Neuronal stem cell (in vitro differentiated cells): ENCODE results near the gene SVOPL.

ENCODE experiments used
- DNase-seq: peaks from one replicate; pipeline ENCODE4 v3.0.0-alpha.2; 2013; ENCODE audit warnings: low spot score
- H2AFZ ChIP-seq: one replicate; pipeline ENCODE4 v1.6.1; 2013; ENCODE audit warnings: mild to moderate bottlenecking, low read length, inconsistent platforms
- H2AK5ac ChIP-seq: 2 replicates; pipeline ENCODE4 v1.6.1; 2013; ENCODE audit warnings: low read depth, mild to moderate bottlenecking, inconsistent platforms, low read length, moderate library complexity, mixed read lengths
- H2BK120ac ChIP-seq: 2 replicates; pipeline ENCODE4 v1.6.1; 2013; ENCODE audit warnings: low read depth, mild to moderate bottlenecking, inconsistent platforms, low read length, moderate library complexity, mixed read lengths
- H2BK12ac ChIP-seq: one replicate; pipeline ENCODE4 v1.6.1; 2013; ENCODE audit warnings: low read length, inconsistent platforms
- H2BK15ac ChIP-seq: 2 replicates; pipeline ENCODE4 v1.6.1; 2013; ENCODE audit warnings: mild to moderate bottlenecking, low read length, inconsistent platforms, mixed read lengths
- H2BK5ac ChIP-seq: one replicate; pipeline ENCODE4 v1.6.1; 2013; ENCODE audit warnings: inconsistent platforms, mild to moderate bottlenecking, low read length, moderate library complexity
- H3K14ac ChIP-seq: one replicate; pipeline ENCODE4 v1.6.1; 2013; ENCODE audit warnings: low read length, inconsistent platforms
- H3K18ac ChIP-seq: 2 replicates; pipeline ENCODE4 v1.6.1; 2013; ENCODE audit warnings: low read length, inconsistent platforms
- H3K23ac ChIP-seq: 2 replicates; pipeline ENCODE4 v1.6.1; 2013; ENCODE audit warnings: low read depth, mild to moderate bottlenecking, mixed read lengths, low read length, inconsistent platforms; ENCODE audit not compliant: poor library complexity
- H3K27ac ChIP-seq: replicated peaks from 3 replicates; pipeline ENCODE4 v1.5.1; 2013; ENCODE audit warnings: low read length, inconsistent platforms
- H3K27me3 ChIP-seq, 3 experiments: 2 replicates each; pipeline ENCODE4 v1.6.1; 2013; ENCODE audit warnings: low read length in 3 of 3, mild to moderate bottlenecking in 2 of 3, inconsistent platforms in 1 of 3, low read depth in 1 of 3, mixed read lengths in 1 of 3, moderate library complexity in 1 of 3; ENCODE audit not compliant: control insufficient read depth in 3 of 3, insufficient read depth in 3 of 3
- H3K36me3 ChIP-seq, 2 donors: replicated peaks in 1 of 2; 2 replicates each; pipeline ENCODE4 v1.6.1; 2013; ENCODE audit warnings: low read length in 2 of 2; ENCODE audit not compliant: control insufficient read depth in 2 of 2, insufficient read depth in 2 of 2
- H3K4ac ChIP-seq: 2 replicates; pipeline ENCODE4 v1.6.1; 2013; ENCODE audit warnings: inconsistent platforms, mild to moderate bottlenecking, low read length, moderate library complexity
- H3K4me1 ChIP-seq, 2 donors: 1 replicate in 1 of 2; 2 replicates in 1 of 2; pipeline ENCODE4 v1.6.1; 2013; ENCODE audit warnings: low read length in 2 of 2, low read depth in 1 of 2; ENCODE audit not compliant: control insufficient read depth in 2 of 2, insufficient read depth in 1 of 2
- H3K4me2 ChIP-seq: one replicate; pipeline ENCODE4 v1.6.1; 2013; ENCODE audit warnings: mild to moderate bottlenecking, low read length, inconsistent platforms; ENCODE audit not compliant: insufficient read depth, poor library complexity, severe bottlenecking
- H3K4me3 ChIP-seq, 2 donors: 2 replicates each; pipeline ENCODE4 v1.5.1; 2013; ENCODE audit warnings: low read length in 2 of 2, mild to moderate bottlenecking in 2 of 2, inconsistent platforms in 1 of 2, moderate library complexity in 1 of 2
- H3K79me1 ChIP-seq: one replicate; pipeline ENCODE4 v1.6.1; 2013; ENCODE audit warnings: low read depth, mild to moderate bottlenecking, inconsistent platforms, low read length, moderate library complexity
- H3K9ac ChIP-seq: one replicate; pipeline ENCODE4 v1.6.1; 2013; ENCODE audit warnings: mild to moderate bottlenecking, low read depth, low read length, inconsistent platforms; ENCODE audit not compliant: poor library complexity
- H3K9me3 ChIP-seq, 2 donors: replicated peaks in 1 of 2; 2 replicates each; pipeline versions ENCODE3 to v1.6.1; 2013; ENCODE audit warnings: low read length in 2 of 2, mild to moderate bottlenecking in 2 of 2, inconsistent platforms in 1 of 2, low read depth in 1 of 2, mixed read lengths in 1 of 2, moderate library complexity in 1 of 2; ENCODE audit not compliant: control insufficient read depth in 2 of 2, insufficient read depth in 1 of 2
- H4K8ac ChIP-seq: one replicate; pipeline ENCODE4 v1.6.1; 2013; ENCODE audit warnings: low read depth, mild to moderate bottlenecking, inconsistent platforms, low read length, moderate library complexity
- H4K91ac ChIP-seq: one replicate; pipeline ENCODE4 v1.6.1; 2013; ENCODE audit warnings: low read length, low read depth, mild to moderate bottlenecking, inconsistent platforms; ENCODE audit not compliant: poor library complexity
- WGBS, 2 donors: extraction: QIAGEN DNeasy Blood & Tissue Kit; methylation state at CpG; one replicate each; pipeline ENCODE4 v1.1.7; 2013; ENCODE audit warnings: missing lambda C conversion rate in 2 of 2, mixed read lengths in 1 of 2; ENCODE audit not compliant: insufficient read length in 2 of 2, insufficient replicate concordance in 1 of 2; ENCODE audit errors: extremely low coverage in 2 of 2; 5-methylcytosine and 5-hydroxymethylcytosine counted together

The SVOPL gene

DNA sequence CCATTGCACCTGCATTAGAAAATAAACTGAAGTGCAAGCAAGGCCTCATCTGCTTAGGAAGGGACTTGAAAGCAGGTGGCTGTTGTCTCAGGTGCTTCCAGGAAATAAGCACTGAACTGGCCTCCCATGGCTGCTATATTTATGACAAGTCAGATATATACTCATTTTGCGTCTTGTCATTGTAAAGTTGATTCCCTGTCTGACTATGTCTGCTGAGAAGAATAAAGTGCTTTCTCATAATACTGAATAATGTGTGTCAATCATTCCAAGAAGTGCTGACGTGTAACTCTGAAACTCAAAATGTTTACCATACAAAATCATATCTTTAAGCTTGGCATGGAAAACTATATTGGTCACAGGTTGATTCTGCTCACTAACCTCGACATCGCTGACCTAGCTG is 44.9 kb upstream of the SVOPL start:
- Histone ChIP-seq H3K18ac (no peak overlapping the region), H4K8ac (no peak overlapping the region), H3K79me1 (no peaks in the 10 kb centered on the region), H2BK12ac (no peak overlapping the region), H3K4me2 (no peak overlapping the region), H3K9me3 (no peaks in the 10 kb centered on the region), H2BK120ac (no peak overlapping the region), H3K14ac (no peak overlapping the region), H2BK15ac (no peak overlapping the region), H3K36me3 (no peaks in the 10 kb centered on the region), H3K4me1 (peaks cover 0 to 4% of the 10 kb centered on the region in 2 donors), H3K4me3 (no peak overlapping the region), H3K27me3 (no peaks in the 10 kb centered on the region), H4K91ac (no peak overlapping the region), H3K9ac (no peak overlapping the region), H2BK5ac (no peak overlapping the region), H3K23ac (no peak overlapping the region), H3K4ac (no peak overlapping the region), H3K27ac (no peak overlapping the region), H2AFZ (no peak overlapping the region), H2AK5ac (no peak overlapping the region)
- WGBS, 2 donors: no CpG with 5 or more reads among the region's 4 CpGs
- DNase-seq: no peak

DNA sequence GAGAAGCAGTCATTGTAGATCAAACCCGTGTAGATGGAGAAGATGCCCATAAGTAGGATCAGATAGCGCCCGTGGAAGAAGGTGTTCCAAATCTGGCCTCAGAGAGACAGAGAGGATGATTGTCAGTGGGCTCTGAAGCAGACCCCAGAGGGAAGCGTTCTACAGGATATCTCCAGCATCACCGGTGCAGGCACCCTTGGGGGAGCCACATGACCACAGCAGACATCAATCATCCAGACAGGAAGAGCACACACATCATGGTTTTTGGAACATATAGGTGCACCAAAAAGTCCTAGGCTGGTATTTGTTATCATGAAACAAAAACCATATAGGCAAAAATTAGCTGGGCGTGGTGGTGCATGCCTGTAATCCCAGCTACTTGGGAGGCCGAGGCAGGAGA is 44.0 kb upstream of the SVOPL start:
- H3K9ac ChIP-seq: no peak overlapping the region
- DNase-seq: no peak
- no CpG with 5 or more reads among the region's 7 CpGs for WGBS, 2 donors
- H3K27me3 ChIP-seq: no peaks in the 10 kb centered on the region
- H3K79me1 ChIP-seq: no peaks in the 10 kb centered on the region
- no peak overlapping the region for H4K91ac ChIP-seq
- no peak overlapping the region for H3K18ac ChIP-seq
- no peak overlapping the region for H2BK120ac ChIP-seq
- no peak overlapping the region for H2BK12ac ChIP-seq
- no peak overlapping the region for H2BK15ac ChIP-seq
- no peak overlapping the region for H4K8ac ChIP-seq
- H3K14ac ChIP-seq: no peak overlapping the region
- H2AFZ ChIP-seq: no peak overlapping the region
- H3K4me2 ChIP-seq: no peak overlapping the region
- no peak overlapping the region for H2AK5ac ChIP-seq
- no peaks in the 10 kb centered on the region for H3K9me3 ChIP-seq
- no peak overlapping the region for H3K4me3 ChIP-seq
- H2BK5ac ChIP-seq: no peak overlapping the region
- H3K27ac ChIP-seq: no peak overlapping the region
- H3K4me1 ChIP-seq: no peaks in the 10 kb centered on the region
- no peak overlapping the region for H3K23ac ChIP-seq
- no peak overlapping the region for H3K4ac ChIP-seq
- no peaks in the 10 kb centered on the region for H3K36me3 ChIP-seq

DNA sequence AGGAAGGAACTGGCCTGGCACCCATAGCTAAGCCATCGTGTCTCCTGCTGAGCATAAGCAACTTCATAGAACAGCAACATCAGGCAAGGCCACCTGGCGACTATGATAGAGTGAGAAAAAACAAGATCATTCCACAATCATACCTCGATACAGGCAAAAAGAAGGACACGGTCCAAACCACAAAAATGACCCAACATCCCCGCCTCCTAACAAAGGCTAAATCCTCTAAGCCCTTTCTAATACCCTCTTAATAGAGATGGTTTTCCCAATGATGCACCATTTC is 40.2 kb upstream of the SVOPL start:
- Histone ChIP-seq H4K8ac (no peak overlapping the region), H4K91ac (no peak overlapping the region), H3K27ac (no peak overlapping the region), H3K14ac (no peak overlapping the region), H3K9ac (no peak overlapping the region), H2BK12ac (no peak overlapping the region), H2AK5ac (no peak overlapping the region), H3K23ac (no peak overlapping the region), H3K18ac (no peak overlapping the region), H2BK15ac (no peak overlapping the region), H3K4me2 (no peak overlapping the region), H2BK120ac (no peak overlapping the region), H3K27me3 (no peaks in the 10 kb centered on the region), H2AFZ (no peak overlapping the region), H3K79me1 (no peaks in the 10 kb centered on the region), H3K36me3 (no peaks in the 10 kb centered on the region), H3K4me1 (peaks cover 0 to 2% of the 10 kb centered on the region in 2 donors), H3K4ac (no peak overlapping the region), H2BK5ac (no peak overlapping the region), H3K9me3 (peaks cover 0 to 3% of the 10 kb centered on the region in 2 donors), H3K4me3 (no peak overlapping the region)
- no peak for DNase-seq
- WGBS, 2 donors: no CpG with 5 or more reads among the region's 5 CpGs

DNA sequence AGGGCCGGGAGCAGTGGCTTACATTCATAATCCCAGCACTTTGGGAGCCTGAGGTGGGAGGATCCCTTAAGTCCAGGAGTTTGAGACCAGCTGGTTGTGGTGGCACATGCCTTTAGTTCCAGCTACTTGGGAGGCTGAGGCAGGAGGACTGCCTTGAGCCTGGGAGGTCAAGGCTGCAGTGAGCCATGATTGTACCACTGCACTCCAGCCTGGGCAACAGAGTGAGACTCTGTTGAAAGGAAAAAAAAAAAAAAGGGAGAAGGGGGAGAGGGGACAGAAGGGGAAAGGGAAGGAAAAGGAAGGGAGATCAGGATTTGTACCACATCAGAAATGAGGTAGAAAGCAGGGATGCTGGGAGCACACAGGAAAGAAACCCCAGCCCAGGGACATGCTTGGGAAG is 38.7 kb upstream of the SVOPL start:
- Histone ChIP-seq H2BK120ac (no peak overlapping the region), H2BK12ac (no peak overlapping the region), H3K27ac (no peak overlapping the region), H3K18ac (no peak overlapping the region), H3K36me3 (no peaks in the 10 kb centered on the region), H3K9ac (no peak overlapping the region), H4K91ac (no peak overlapping the region), H3K4me3 (no peak overlapping the region), H3K27me3 (no peaks in the 10 kb centered on the region), H2AFZ (no peak overlapping the region), H3K23ac (no peak overlapping the region), H3K9me3 (peaks cover 0 to 3% of the 10 kb centered on the region in 2 donors), H2AK5ac (no peak overlapping the region), H2BK15ac (no peak overlapping the region), H3K79me1 (no peaks in the 10 kb centered on the region), H3K4me1 (peaks cover 0 to 2% of the 10 kb centered on the region in 2 donors), H3K4ac (no peak overlapping the region), H2BK5ac (no peak overlapping the region), H3K14ac (no peak overlapping the region), H4K8ac (no peak overlapping the region), H3K4me2 (no peak overlapping the region)
- no CpG with 5 or more reads among the region's 1 CpG for WGBS, 2 donors
- DNase-seq: no peak
